Measurements from ENCODE around the gene FKBP7.

GRCh38 chr2:178427458-178427857 is 50.9 kb downstream of the FKBP7 start:
- TF ChIP-seq CTCF (IDR thresholded peaks at IDR 0.05): no peak
- no peak for TF ChIP-seq POLR2A (IDR thresholded peaks at IDR 0.05)
